ENCODE data around the gene SLCO3A1. TPM values are rescaled to one million over a fixed set of nuclear protein-coding genes. Genes with fewer than 3 reads are reported as not detected.

Gene SLCO3A1
- total RNA-seq, 2 experiments from 2014 or later, result 8.5 to 40.0 TPM

GRCh38 chr15:92025706-92026270 lies 172.3 kb downstream of the SLCO3A1 start:
- Histone ChIP-seq H3K4me3 (ENCODE audit: low read depth, low read length, poor library complexity, severe bottlenecking) (no peak overlapping the region), H3K9me2 (ENCODE audit: insufficient read depth, low read length) (no peaks in the 10 kb centered on the region), H4K20me1 (ENCODE audit: insufficient read depth, low read length) (no peaks in the 10 kb centered on the region; the same call in 1 of the 2 replicates), H3K79me2 (ENCODE audit: insufficient read depth, low read depth, low read length) (no peaks in the 10 kb centered on the region), H3K4me1 (ENCODE audit: insufficient read depth, low read length, poor library complexity, severe bottlenecking) (peaks cover 6% of the 10 kb centered on the region), H3K9me3 (ENCODE audit: low read length) (no peaks in the 10 kb centered on the region), H2AFZ (ENCODE audit: low read length) (no peak overlapping the region), H3K4me2 (ENCODE audit: low read length) (no peak overlapping the region), H3K36me3 (ENCODE audit: insufficient read depth, low read length) (no peaks in the 10 kb centered on the region), H3K27ac (ENCODE audit: low read depth, low read length, poor library complexity, severe bottlenecking) (no peak overlapping the region)
- BruUV-seq (replicated peaks), result no TSS peak
- TF ChIP-seq EZH2phosphoT487 (IDR thresholded peaks at IDR 0.05; ENCODE audit: borderline replicate concordance, low read depth, low read length) (no peak), CTCF (conservative IDR thresholded peaks at IDR 0.05; ENCODE audit: low read length) (no peak)
- intact Hi-C loops (cut with micrococcal nuclease; ENCODE audit: unreplicated experiment), result no loop called here
- DNase-seq (ENCODE audit: low spot score), result no peak
- ChIA-PET CTCF (ENCODE audit: unreplicated experiment) (no interaction called here), POLR2A (no interaction called here)

DNA sequence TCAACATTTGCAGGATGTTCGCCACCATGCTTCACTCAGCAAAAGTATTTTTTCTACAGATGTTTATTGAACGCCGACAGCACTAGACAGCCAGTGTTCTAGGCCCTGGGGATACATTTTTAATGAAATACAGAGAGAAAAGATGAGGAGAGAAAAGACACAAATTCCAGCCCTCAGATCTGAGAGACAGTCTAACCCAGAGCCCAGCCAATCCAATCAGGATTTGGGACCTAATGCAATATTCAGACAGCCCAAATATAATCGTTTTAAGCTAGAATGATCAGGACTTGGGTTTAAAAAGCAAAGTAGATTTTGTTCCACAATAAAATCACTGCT lies 174.8 kb downstream of the SLCO3A1 start:
- Histone ChIP-seq H2AFZ (ENCODE audit: low read length) (no peak overlapping the region), H4K20me1 (ENCODE audit: insufficient read depth, low read length) (no peaks in the 10 kb centered on the region; the same call in 1 of the 2 replicates), H3K4me2 (ENCODE audit: low read length) (no peak overlapping the region), H3K27ac (ENCODE audit: low read depth, low read length, poor library complexity, severe bottlenecking) (no peak overlapping the region), H3K9me2 (ENCODE audit: insufficient read depth, low read length) (no peaks in the 10 kb centered on the region), H3K4me3 (ENCODE audit: low read depth, low read length, poor library complexity, severe bottlenecking) (no peak overlapping the region), H3K4me1 (ENCODE audit: insufficient read depth, low read length, poor library complexity, severe bottlenecking) (no peaks in the 10 kb centered on the region), H3K79me2 (ENCODE audit: insufficient read depth, low read depth, low read length) (no peaks in the 10 kb centered on the region), H3K9me3 (ENCODE audit: low read length) (no peaks in the 10 kb centered on the region), H3K36me3 (ENCODE audit: insufficient read depth, low read length) (no peaks in the 10 kb centered on the region)
- intact Hi-C loops (cut with micrococcal nuclease; ENCODE audit: unreplicated experiment), result no loop called here
- TF ChIP-seq CTCF (conservative IDR thresholded peaks at IDR 0.05; ENCODE audit: low read length) (no peak), EZH2phosphoT487 (IDR thresholded peaks at IDR 0.05; ENCODE audit: borderline replicate concordance, low read depth, low read length) (no peak)
- no TSS peak for BruUV-seq (replicated peaks)
- no peak for DNase-seq (ENCODE audit: low spot score)
- POLR2A ChIA-PET, result no interaction called here
- CTCF ChIA-PET (ENCODE audit: unreplicated experiment), result no interaction called here

DNA sequence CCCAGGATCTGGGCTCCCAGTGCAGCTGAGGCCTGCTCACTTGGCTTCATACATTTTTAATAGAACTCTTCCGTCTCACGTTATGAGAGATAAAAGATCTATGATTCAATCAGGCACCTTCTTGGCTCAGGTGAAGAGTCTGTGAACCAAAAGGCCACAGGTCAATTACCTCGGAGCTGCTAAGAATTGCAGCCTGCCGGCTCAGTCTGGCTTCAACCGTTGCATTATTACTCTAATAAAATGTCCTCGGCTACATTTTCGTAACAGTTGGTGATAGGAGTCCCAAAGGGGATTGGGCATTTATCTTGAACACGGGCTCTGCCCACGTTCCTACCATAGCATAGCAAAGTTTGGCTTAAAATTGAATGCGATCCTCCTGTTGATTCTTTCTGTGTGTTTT lies 176.3 kb downstream of the SLCO3A1 start:
- DNase-seq (ENCODE audit: low spot score), result no peak
- Histone ChIP-seq H4K20me1 (ENCODE audit: insufficient read depth, low read length) (no peaks in the 10 kb centered on the region; the same call in 1 of the 2 replicates), H3K36me3 (ENCODE audit: insufficient read depth, low read length) (no peaks in the 10 kb centered on the region), H3K79me2 (ENCODE audit: insufficient read depth, low read depth, low read length) (no peaks in the 10 kb centered on the region), H3K27ac (ENCODE audit: low read depth, low read length, poor library complexity, severe bottlenecking) (no peak overlapping the region), H3K4me2 (ENCODE audit: low read length) (no peak overlapping the region), H2AFZ (ENCODE audit: low read length) (no peak overlapping the region), H3K4me1 (ENCODE audit: insufficient read depth, low read length, poor library complexity, severe bottlenecking) (no peaks in the 10 kb centered on the region), H3K9me3 (ENCODE audit: low read length) (no peaks in the 10 kb centered on the region), H3K4me3 (ENCODE audit: low read depth, low read length, poor library complexity, severe bottlenecking) (no peak overlapping the region), H3K9me2 (ENCODE audit: insufficient read depth, low read length) (no peaks in the 10 kb centered on the region)
- TF ChIP-seq CTCF (conservative IDR thresholded peaks at IDR 0.05; ENCODE audit: low read length) (no peak), EZH2phosphoT487 (IDR thresholded peaks at IDR 0.05; ENCODE audit: borderline replicate concordance, low read depth, low read length) (no peak)
- BruUV-seq (replicated peaks), result no TSS peak
- POLR2A ChIA-PET, result no interaction called here
- CTCF ChIA-PET (ENCODE audit: unreplicated experiment), result no interaction called here
- intact Hi-C loops (cut with micrococcal nuclease; ENCODE audit: unreplicated experiment), result no loop called here
